GM20431 (cell line): ENCODE results near the gene LCE3E.
"Not testable (repeated sequence)": the region's sequence is repeated elsewhere in the genome, so short reads cannot be mapped to it uniquely, and the experiment has no call there.

Source experiments
- in situ Hi-C: fragments of 300-500 bp; cut with MseI, MboI; formaldehyde crosslinking; loops from one replicate; pipeline ENCODE4 v1.15.0; 2020; ENCODE audit warnings: low sequenced_read_pairs; ENCODE audit not compliant: unreplicated experiment

The LCE3E gene, protein sequence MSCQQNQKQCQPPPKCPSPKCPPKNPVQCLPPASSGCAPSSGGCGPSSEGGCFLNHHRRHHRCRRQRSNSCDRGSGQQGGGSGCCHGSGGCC

GRCh38 chr1:152566681-152567080 lies at the start of gene LCE3E:
LCE3E (minus strand) TSS chr1:152566780; CDS start chr1:152566208, 572 bp downstream.
- in situ Hi-C loops = no loop called here

DNA sequence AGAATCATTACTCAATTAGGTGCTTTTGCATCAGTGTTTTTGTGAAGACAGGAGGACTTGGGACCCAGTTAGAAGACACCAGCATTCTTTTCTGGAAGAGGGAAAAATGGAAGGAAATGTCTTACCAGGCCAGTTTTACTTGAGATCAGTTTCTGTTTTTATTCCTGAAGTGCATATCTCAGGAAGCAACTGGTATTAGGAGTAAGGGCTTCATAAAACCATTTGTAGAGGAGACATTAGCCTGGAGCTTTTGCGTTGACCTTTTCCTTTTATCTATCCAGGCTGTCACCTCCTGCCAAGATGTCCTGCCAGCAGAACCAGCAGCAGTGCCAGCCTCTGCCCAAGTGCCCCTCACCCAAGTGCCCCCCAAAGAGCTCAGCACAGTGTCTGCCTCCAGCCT lies 46.9 kb upstream of the LCE3E start, which contains the start of gene LCE3B:
Gene LCE3B, plus strand, starts transcription at position 301 of the 400 bp plus-strand sequence. Its CDS starts 0 bp downstream, at position 301.
- in situ Hi-C loops = no loop called here

DNA sequence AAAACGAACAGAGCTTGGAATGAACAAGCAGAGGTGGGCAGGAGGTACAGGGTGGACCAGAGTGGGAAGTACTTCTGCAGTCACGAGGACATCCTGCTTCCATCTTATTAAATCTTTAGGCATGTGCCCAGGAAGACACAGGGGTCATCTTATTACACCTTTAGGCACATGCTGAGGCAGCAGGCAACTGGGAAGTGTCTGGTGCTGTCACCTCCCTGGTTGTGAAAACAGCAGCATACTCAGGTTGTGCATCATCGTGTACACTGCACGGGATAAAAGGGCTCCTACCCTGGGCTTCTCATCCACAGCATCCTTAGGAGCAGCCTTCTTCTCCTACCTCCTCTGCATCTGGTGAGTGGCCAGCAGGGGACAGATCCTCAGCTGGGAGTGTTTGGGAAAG lies 33.4 kb upstream of the LCE3E start, which contains the start of gene LCE3C:
Gene LCE3C, plus strand, starts transcription at position 301 of the 400 bp plus-strand sequence. CDS start 498 bp downstream, outside the sequence.
- in situ Hi-C loops = no loop called here

DNA sequence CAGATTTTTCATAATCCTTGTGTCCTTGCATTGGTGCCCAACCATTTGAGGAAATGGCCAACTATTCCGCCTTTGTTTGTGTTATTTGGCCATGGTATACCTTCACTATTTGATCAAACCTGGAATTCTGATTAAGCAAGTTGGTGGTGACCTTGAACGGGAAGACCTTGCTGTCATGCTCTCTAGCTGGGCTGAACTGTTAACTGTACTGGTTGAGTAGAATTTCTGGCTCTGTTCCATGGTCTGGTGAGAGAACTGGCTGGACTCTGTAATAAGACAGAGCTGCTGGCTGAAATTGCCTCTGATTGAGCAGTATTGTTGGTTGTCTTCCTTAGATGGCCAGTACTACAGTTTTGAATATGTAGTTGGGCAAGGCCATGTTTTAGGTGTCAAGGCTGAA lies 30.4 kb upstream of the LCE3E start:
- in situ Hi-C loops = no loop called here

GRCh38 chr1:152585586-152585985 lies 19.0 kb upstream of the LCE3E start:
- in situ Hi-C loops = no loop called here

DNA sequence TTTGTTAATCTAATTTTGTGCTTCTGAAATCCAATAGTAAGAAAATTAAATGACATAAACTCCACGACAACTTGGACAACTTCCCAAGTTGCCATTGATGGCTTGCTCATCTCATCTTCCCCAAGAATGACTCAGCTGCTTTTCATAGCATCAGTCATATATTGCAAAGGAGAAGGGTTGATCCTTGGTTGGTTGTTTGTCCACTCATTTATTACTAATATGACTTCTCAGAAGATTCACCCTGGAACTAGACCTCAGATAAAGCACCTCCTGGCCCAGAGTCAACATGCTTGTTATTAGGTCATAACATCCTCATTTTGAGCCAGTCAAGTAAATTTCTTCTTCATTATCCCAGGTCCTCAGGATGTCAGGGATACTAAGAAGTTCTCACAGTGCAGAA lies 16.1 kb upstream of the LCE3E start:
- in situ Hi-C loops = no loop called here

DNA sequence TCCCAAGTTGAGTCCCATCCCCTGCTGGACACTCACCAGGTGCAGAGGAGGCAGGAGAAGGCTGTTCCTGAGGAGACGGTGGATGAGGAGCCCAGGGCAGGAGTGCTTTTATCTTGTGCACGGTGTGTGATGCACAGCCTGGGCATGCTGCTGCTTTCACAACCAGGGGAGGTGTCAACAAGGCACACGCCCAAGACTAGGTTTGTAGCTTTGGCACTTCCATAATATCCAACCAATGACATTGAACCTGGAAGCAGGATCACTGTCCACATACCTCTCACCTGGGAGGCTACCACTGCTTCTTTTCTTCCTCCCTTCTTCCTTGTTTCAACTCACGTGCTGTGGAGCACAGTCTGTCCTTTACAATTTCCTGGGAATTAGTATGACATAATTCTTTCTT lies 13.9 kb upstream of the LCE3E start, which contains the start of gene LCE3D:
Gene LCE3D, minus strand, starts transcription at position 84 of the 400 bp plus-strand sequence. CDS start 580 bp downstream, outside the sequence.
- in situ Hi-C loops = no loop called here

GRCh38 chr1:152579526-152579925 lies 12.9 kb upstream of the LCE3E start:
- in situ Hi-C loops = not testable (repeated sequence)

DNA sequence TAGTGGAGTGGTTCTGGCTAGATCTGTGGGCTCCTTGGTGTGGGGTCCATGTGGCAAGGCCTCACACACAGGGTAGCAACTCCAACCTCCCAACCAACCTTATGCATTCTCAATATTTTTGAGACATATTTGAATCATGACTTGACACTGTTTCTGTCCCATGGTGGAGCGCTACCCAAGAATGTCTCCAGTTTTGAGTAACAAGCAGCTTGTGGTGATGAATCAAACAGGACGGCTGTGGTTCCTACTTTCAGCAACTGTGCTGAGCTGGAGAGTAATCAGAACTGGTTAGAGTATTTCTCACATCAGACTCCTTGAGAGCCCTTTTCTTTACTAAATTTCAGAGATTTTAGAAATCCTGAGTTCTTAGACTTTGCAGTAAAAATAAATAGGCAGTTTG lies 10.6 kb upstream of the LCE3E start:
- in situ Hi-C loops = no loop called here

GRCh38 chr1:152565535-152566215 lies 905 bp downstream of the LCE3E start:
- in situ Hi-C loops = no loop called here

DNA sequence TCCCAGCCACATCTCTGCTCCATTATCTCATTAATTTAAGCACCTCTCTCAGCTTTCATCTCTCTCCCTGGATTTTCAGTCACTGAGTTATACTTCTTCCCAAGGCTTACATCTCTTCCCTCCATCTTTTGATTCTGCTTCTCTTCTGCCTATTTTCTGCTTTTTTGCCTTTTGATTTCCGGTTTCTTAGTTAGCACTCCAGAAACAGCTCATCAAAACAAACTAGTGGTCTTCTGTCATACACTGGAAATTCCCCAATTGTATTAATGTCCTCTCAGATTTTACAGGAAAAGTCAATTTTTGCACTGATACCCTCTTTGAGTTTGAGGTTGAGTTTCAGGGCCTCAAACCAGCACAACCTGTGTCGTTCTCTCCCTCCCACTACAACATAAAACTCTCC lies 1.5 kb downstream of the LCE3E start:
- in situ Hi-C loops = no loop called here

GRCh38 chr1:152548358-152548757 lies 18.2 kb downstream of the LCE3E start:
- in situ Hi-C loops = not testable (repeated sequence)

GRCh38 chr1:152546704-152547103 lies 19.9 kb downstream of the LCE3E start:
- in situ Hi-C loops = no loop called here

DNA sequence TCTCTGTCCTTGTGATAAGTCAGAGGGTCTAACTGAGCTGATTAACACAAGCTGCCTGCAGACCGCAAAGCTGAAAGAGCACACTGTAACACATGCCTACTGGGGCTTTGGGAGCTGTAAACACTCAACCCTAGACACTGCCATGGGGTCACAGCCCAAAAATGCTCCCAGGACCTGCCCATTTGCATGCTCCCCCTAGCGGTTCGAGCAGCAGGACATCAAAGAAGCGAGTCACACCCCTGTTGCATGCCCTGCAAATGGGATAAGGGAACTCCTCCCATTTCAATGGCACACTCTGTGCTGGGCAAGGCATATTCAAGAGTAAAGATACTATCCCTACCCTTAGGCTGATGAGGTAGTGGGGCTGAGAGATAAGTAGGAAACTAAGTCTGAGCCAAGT lies 22.8 kb downstream of the LCE3E start:
- in situ Hi-C loops = no loop called here

DNA sequence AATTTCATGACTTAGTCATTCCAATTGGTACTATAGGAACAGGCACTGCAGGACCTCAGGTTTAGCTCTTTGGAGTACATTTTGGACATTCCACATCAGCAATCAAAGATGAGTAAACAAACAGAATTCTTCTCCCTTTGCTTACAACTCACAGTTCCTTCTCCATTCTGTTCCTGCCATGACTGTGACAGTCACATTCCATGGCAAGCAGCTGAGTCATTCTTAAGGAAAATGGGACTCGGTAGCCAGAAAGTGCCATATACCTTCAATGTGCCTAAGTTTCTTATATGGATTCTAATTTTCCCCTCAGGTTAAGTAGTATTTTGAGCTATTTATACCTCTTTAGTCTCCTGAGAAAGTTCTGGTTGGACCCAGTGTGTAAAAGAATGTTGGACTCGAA lies 26.7 kb downstream of the LCE3E start:
- in situ Hi-C loops = no loop called here

- in situ Hi-C loops = no loop called here
Measured at GRCh38 chr1:152537496-152537895, 29.1 kb downstream of the LCE3E start.

- in situ Hi-C loops = no loop called here
Measured at GRCh38 chr1:152535774-152536173, 30.8 kb downstream of the LCE3E start.

- in situ Hi-C loops = no loop called here
Measured at GRCh38 chr1:152533327-152533938, 33.1 kb downstream of the LCE3E start.

GRCh38 chr1:152525080-152525641 lies 41.4 kb downstream of the LCE3E start:
- in situ Hi-C loops = no loop called here

DNA sequence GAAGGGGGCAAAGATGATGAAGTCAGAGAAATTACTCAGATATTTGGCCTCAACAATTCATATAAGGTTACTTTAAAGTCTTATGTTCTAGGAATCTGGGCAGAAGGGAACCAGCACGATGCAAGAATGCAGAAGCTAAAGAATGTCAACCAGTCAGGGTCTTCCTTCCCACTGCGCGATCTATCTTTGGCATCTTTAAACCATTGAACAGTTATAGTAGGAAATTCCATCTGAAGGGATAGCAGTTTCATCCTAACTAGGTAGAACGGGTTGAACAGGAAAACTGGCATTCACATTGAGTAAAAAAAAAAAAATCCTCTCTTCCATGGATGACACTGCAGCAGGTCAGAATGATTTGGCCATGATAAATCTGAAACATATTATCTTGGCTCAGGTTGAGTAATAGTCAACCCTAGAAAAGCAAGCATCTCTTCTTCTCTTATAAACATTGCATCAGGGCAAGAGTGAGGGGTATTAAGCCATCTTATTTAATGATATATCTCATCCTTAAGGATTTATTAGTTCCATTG lies 46.0 kb downstream of the LCE3E start:
- in situ Hi-C loops = no loop called here

DNA sequence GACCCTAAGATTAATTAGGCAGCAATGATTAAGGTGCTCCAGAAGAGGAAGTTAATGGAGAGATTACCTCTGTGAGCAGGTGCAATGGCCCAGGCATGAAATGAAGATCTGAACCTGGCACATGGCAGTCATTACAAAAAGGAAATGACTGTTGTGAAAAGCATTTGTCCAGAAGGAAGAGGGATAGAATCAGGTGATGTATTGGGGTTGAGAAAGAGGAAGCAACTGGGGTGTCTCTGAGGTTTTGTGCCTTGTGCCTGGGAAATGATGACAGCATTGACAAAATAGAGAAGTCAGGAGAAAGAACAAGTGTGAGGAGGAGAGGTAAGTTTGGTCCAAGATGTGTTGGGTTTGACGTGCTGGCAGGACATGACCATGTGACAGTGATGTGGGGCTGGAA lies 46.7 kb downstream of the LCE3E start:
- in situ Hi-C loops = no loop called here
